ENCODE measurements around the gene TRANK1. TPM values are rescaled to one million over a fixed set of nuclear protein-coding genes. Genes with fewer than 3 reads are reported as not detected.
A peak's percentile ranks its signal among the peaks of the same experiment; 100 is the strongest.
"Not testable (repeated sequence)": the region's sequence is repeated elsewhere in the genome, so short reads cannot be mapped to it uniquely, and the experiment has no call there.

The TRANK1 gene
- total RNA-seq, 1 donor from 2014 or later = 38.5 TPM

DNA sequence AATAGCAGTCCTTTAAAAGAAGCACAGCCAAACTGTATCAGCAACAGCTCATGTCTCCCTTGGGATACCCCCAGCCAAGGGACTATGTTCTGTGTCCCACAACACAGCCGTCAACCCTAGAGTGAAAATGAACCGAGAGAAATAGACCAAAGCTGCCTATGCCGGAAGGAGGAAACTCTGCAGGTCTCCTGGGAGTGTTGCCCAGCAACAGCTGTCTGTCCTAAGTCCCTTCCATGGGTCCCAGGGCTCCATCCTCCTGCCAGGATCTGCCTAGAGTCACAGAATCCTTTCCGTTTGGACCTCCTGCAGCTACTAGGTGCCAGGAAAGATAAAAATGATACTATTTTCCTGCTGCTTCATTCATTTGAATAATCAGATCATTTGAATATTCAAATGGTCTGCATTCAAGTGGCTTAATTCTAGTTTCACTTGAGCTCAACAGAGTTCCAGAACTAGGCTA is 53.1 kb downstream of the TRANK1 start:
- DNase-seq = no peak
- intact Hi-C loops (cut with DNase I) = no loop called here

DNA sequence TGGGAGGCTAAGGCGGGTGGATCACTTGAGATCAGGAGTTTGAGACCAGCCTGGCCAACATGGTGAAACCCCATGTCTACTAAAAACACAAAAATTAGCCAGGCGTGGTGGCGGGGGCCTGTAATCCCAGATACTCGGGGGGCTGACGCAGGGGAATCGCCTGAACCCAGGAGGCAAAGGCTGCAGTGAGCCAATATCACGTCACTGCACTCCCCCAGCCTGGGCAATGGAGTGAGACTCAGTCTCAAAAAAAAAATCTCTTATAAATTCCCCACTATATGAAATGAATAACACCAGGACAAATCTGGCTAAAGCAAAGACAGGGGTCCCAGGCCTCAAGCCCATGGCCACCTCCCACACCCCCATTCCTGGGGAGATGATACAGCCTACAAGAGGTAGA is 53.8 kb downstream of the TRANK1 start:
- peak overlapping the region; percentile 31 for H3K27ac ChIP-seq
- intact Hi-C loops (cut with DNase I); H3K9me3 ChIP-seq; H3K27me3 ChIP-seq; DNase-seq; H3K4me3 ChIP-seq; ATAC-seq: not testable (repeated sequence)
- peaks cover 59% of the 10 kb centered on the region for H3K36me3 ChIP-seq
- H3K4me1 ChIP-seq = peaks cover 26% of the 10 kb centered on the region

More for the DNA sequence above, 53.1 kb downstream of the TRANK1 start:
- Histone ChIP-seq H3K27ac (peak overlapping the region; percentile 55), H3K9me3 (no peaks in the 10 kb centered on the region), H3K27me3 (no peaks in the 10 kb centered on the region), H3K4me1 (peaks cover 31% of the 10 kb centered on the region), H3K4me3 (no peak overlapping the region), H3K36me3 (peaks cover 55% of the 10 kb centered on the region)
- TF ChIP-seq, protein P1, sequence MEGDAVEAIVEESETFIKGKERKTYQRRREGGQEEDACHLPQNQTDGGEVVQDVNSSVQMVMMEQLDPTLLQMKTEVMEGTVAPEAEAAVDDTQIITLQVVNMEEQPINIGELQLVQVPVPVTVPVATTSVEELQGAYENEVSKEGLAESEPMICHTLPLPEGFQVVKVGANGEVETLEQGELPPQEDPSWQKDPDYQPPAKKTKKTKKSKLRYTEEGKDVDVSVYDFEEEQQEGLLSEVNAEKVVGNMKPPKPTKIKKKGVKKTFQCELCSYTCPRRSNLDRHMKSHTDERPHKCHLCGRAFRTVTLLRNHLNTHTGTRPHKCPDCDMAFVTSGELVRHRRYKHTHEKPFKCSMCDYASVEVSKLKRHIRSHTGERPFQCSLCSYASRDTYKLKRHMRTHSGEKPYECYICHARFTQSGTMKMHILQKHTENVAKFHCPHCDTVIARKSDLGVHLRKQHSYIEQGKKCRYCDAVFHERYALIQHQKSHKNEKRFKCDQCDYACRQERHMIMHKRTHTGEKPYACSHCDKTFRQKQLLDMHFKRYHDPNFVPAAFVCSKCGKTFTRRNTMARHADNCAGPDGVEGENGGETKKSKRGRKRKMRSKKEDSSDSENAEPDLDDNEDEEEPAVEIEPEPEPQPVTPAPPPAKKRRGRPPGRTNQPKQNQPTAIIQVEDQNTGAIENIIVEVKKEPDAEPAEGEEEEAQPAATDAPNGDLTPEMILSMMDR (IDR thresholded peaks at IDR 0.05) = no peak
- ATAC-seq = peak; percentile 51

- TF ChIP-seq, protein P1 (IDR thresholded peaks at IDR 0.05) = no peak
- ATAC-seq (no peak), DNase-seq (no peak)
- Histone ChIP-seq H3K9me3 (no peaks in the 10 kb centered on the region), H3K4me1 (peaks cover 22% of the 10 kb centered on the region), H3K27ac (no peak overlapping the region), H3K27me3 (no peaks in the 10 kb centered on the region), H3K4me3 (no peak overlapping the region), H3K36me3 (peaks cover 59% of the 10 kb centered on the region)
- intact Hi-C loops (cut with DNase I) = no loop called here
These were observed 54.6 kb downstream of the TRANK1 start for GRCh38 chr3:36890261-36890660.

GRCh38 chr3:36881735-36882134 is 63.1 kb downstream of the TRANK1 start:
- no peak overlapping the region for H3K27ac ChIP-seq
- intact Hi-C loops (cut with DNase I) = no loop called here
- ATAC-seq (no peak), DNase-seq (no peak)
- H3K4me1 ChIP-seq = no peaks in the 10 kb centered on the region
- no peaks in the 10 kb centered on the region for H3K9me3 ChIP-seq
- TF ChIP-seq, protein P1 (IDR thresholded peaks at IDR 0.05) = no peak
- no peaks in the 10 kb centered on the region for H3K27me3 ChIP-seq
- H3K4me3 ChIP-seq = no peak overlapping the region
- peaks cover 30% of the 10 kb centered on the region for H3K36me3 ChIP-seq

DNA sequence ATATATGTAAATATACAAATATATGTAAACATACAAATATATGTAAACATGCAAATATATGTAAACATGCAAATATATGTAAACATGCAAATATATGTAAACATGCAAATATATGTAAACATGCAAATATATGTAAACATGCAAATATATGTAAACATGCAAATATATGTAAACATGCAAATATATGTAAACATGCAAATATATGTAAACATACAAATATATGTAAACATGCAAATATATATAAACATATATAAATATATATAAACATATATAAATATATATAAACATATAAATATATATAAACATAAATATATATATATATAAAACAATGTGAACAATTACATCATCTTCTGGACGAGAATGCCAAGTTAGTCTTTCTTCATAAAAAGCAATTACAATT is 65.0 kb downstream of the TRANK1 start:
- peaks cover 26% of the 10 kb centered on the region for H3K36me3 ChIP-seq
- H3K27ac ChIP-seq; H3K27me3 ChIP-seq; H3K9me3 ChIP-seq; ATAC-seq; intact Hi-C loops (cut with DNase I); H3K4me1 ChIP-seq; DNase-seq; H3K4me3 ChIP-seq: not testable (repeated sequence)

GRCh38 chr3:36877930-36878685 is 66.7 kb downstream of the TRANK1 start:
- peaks cover 10% of the 10 kb centered on the region for H3K36me3 ChIP-seq
- no peaks in the 10 kb centered on the region for H3K9me3 ChIP-seq
- H3K4me1 ChIP-seq = no peaks in the 10 kb centered on the region
- TF ChIP-seq, protein P1 (IDR thresholded peaks at IDR 0.05) = no peak
- ATAC-seq (no peak), DNase-seq (no peak)
- no peak overlapping the region for H3K27ac ChIP-seq
- no peaks in the 10 kb centered on the region for H3K27me3 ChIP-seq
- no peak overlapping the region for H3K4me3 ChIP-seq
- intact Hi-C loops (cut with DNase I) = no loop called here
